WERI-Rb-1 (cell line): ENCODE measurements around the gene TCF12.

Experiments
- DNase-seq: peaks from one replicate; pipeline ENCODE4 v3.0.0-alpha.2; 2020
- H3K27ac ChIP-seq: fragments of 250-450 bp; sonication (Bioruptor Pico); 2 replicates; pipeline ENCODE4 v1.5.1; 2020; ENCODE audit warnings: mild to moderate bottlenecking, moderate library complexity
- H3K27me3 ChIP-seq: fragments of 250-450 bp; sonication (Bioruptor Pico); 2 replicates; pipeline ENCODE4 v1.5.1; 2021; ENCODE audit warnings: mild to moderate bottlenecking, low read depth, moderate library complexity; ENCODE audit not compliant: insufficient read depth, severe bottlenecking
- H3K36me3 ChIP-seq: fragments of 250-450 bp; sonication (Bioruptor Pico); 2 replicates; pipeline ENCODE4 v1.5.1; 2020; ENCODE audit warnings: mild to moderate bottlenecking, moderate library complexity
- H3K4me3 ChIP-seq: 2 replicates; pipeline ENCODE4 v1.5.1; 2011; ENCODE audit warnings: low read depth, mild to moderate bottlenecking, control low read depth, low read length
- H3K9me3 ChIP-seq: fragments of 250-450 bp; sonication (Bioruptor Pico); 2 replicates; pipeline ENCODE4 v1.5.1; 2021; ENCODE audit warnings: mild to moderate bottlenecking, moderate library complexity; ENCODE audit not compliant: severe bottlenecking
- CTCF ChIP-seq: IDR thresholded peaks from 2 replicates; pipeline ENCODE4 v1.5.1; 2011; ENCODE audit warnings: low read depth, mild to moderate bottlenecking, control low read depth, inconsistent platforms, low read length

TCF12 gene

DNA sequence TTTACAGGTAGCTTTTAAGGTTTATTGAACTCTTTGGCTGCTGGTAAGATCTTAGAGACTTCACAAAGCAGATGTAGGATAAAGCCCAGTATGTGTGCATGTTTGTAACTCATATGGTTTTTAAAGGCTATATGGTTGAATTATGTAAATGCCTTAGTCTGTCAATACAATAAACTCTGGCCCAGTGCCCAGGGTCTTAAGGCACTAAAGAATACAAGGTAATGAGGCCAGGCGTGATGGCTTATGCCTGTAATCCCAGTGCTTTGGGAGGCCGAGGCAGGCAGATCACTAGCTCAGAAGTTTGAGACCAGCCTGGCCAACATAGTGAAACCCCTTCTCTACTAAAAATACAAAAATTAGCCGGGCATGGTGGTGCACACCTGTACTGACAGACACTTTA, 287.6 kb downstream of the TCF12 start:
- Histone ChIP-seq H3K36me3 (no peaks in the 10 kb centered on the region), H3K9me3 (no peaks in the 10 kb centered on the region), H3K27ac (no peak overlapping the region), H3K4me3 (no peak overlapping the region), H3K27me3 (no peaks in the 10 kb centered on the region)
- peak; percentile 50 for DNase-seq
- no peak for TF ChIP-seq CTCF

GRCh38 chr15:57213862-57214261, 295.4 kb downstream of the TCF12 start:
- no peak overlapping the region for H3K4me3 ChIP-seq
- H3K27me3 ChIP-seq, result no peaks in the 10 kb centered on the region
- H3K9me3 ChIP-seq, result no peaks in the 10 kb centered on the region
- H3K27ac ChIP-seq, result no peak overlapping the region
- TF ChIP-seq CTCF, result peak; percentile 24; the same call in 1 of the 2 replicates
- no peak for DNase-seq
- H3K36me3 ChIP-seq, result no peaks in the 10 kb centered on the region

GRCh38 chr15:57215326-57215725, 296.9 kb downstream of the TCF12 start:
- Histone ChIP-seq H3K9me3 (no peaks in the 10 kb centered on the region), H3K36me3 (no peaks in the 10 kb centered on the region; the same call in 1 of the 2 replicates), H3K4me3 (no peak overlapping the region), H3K27me3 (no peaks in the 10 kb centered on the region), H3K27ac (no peak overlapping the region)
- no peak for DNase-seq
- no peak for TF ChIP-seq CTCF

DNA sequence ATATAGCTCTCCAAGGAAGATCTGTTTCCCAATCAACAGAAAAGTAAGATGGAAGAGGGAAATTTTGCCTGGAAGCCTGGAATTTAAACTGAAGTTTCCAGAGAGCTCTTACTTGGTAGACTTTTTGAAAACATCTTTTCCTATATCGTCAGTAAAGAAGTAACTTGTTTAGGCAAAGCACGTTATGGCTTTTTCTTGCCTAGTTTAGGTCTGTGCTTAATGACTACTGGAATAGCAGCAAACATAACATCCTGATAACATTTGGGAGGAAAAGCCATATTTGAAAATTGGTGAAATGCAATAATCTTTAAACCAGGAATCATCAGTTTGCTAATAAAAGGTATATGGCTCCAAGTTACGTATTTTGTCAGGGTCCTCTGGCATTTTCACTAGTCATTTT, 297.4 kb downstream of the TCF12 start:
- no peaks in the 10 kb centered on the region for H3K27me3 ChIP-seq
- peak overlapping the region; percentile 26 for H3K27ac ChIP-seq
- no peak for TF ChIP-seq CTCF
- DNase-seq, result no peak
- H3K36me3 ChIP-seq, result no peaks in the 10 kb centered on the region; the same call in 1 of the 2 replicates
- H3K4me3 ChIP-seq, result no peak overlapping the region
- no peaks in the 10 kb centered on the region for H3K9me3 ChIP-seq

GRCh38 chr15:57216288-57216687, 297.8 kb downstream of the TCF12 start:
- no peak overlapping the region for H3K4me3 ChIP-seq
- peak; percentile 24 for DNase-seq
- H3K27ac ChIP-seq, result peak overlapping the region; percentile 29
- H3K9me3 ChIP-seq, result no peaks in the 10 kb centered on the region
- TF ChIP-seq CTCF, result no peak
- H3K36me3 ChIP-seq, result no peaks in the 10 kb centered on the region; the same call in 1 of the 2 replicates
- no peaks in the 10 kb centered on the region for H3K27me3 ChIP-seq

DNA sequence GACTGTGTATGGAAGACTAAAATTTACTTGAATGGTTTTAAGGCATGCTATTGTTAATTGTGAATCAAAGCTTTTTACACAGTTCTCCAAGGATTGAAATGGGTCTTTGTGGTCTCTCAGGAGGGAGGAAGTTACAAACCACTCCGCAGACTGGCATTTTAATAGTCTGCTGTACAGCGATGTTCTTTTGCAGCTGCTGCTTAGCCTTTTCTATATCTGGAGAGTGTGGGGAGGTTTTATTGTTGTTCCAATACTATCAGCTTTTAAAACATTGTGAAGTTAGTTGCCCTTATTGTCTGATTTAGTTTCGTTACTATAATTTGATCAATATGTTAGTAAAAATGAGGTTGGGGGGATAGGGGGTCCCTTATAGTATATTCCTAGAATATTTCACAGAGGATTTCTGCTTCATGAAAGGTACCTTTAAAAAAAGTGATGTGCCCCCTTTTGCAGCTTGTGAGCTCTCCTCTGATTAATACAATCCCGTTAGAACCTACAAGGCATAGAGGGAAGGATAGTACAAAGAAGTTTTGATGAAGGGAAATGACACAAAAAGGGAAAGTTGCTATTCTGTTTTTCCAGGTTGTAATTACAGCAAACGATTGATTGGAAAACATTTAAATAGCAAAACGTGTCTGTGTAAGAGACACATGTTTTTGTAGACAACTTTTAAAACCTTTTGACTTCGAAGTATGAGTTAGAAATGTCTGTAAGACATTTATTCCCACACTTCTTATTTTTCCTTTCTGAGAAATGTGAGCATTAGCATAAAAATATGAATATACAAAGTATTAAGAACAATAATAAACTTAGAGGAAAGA, 299.5 kb downstream of the TCF12 start:
- DNase-seq, result no peak
- no peaks in the 10 kb centered on the region for H3K9me3 ChIP-seq
- H3K27me3 ChIP-seq, result no peaks in the 10 kb centered on the region
- H3K4me3 ChIP-seq, result peak overlapping the region; percentile 99
- H3K27ac ChIP-seq, result peak overlapping the region; percentile 88
- no peak for TF ChIP-seq CTCF
- H3K36me3 ChIP-seq, result no peaks in the 10 kb centered on the region; the same call in 1 of the 2 replicates
